ENCODE measurements around the gene NOS3.

NOS3 gene

GRCh38 chr7:150999497-151000230 is 8.8 kb downstream of the NOS3 start:
- H3K4me3 ChIP-seq (ENCODE audit: insufficient read length, low read depth), result no peak overlapping the region
- no peaks in the 10 kb centered on the region for H3K27me3 ChIP-seq (ENCODE audit: insufficient read depth, insufficient read length)
- no peaks in the 10 kb centered on the region for H3K9me3 ChIP-seq (ENCODE audit: insufficient read depth, low read length)
- H3K9ac ChIP-seq (ENCODE audit: insufficient read length, low read depth), result no peak overlapping the region
- no peak for DNase-seq (ENCODE audit: low read depth, low spot score)
- no peaks in the 10 kb centered on the region for H3K4me1 ChIP-seq (ENCODE audit: insufficient read depth, insufficient read length)
- H3K36me3 ChIP-seq (ENCODE audit: insufficient read depth, insufficient read length, low read length), result no peaks in the 10 kb centered on the region
- TF ChIP-seq YY1 (IDR thresholded peaks at IDR 0.05; ENCODE audit: insufficient read depth, insufficient read length), result no peak
- no peak for TF ChIP-seq ZNF274 (IDR thresholded peaks at IDR 0.05; ENCODE audit: low read depth, low read length)
- TF ChIP-seq SUZ12 (IDR thresholded peaks at IDR 0.05; ENCODE audit: extremely low read depth, insufficient read depth, insufficient read length), result no peak

- Histone ChIP-seq H3K27me3 (ENCODE audit: insufficient read depth, insufficient read length) (no peaks in the 10 kb centered on the region), H3K4me1 (ENCODE audit: insufficient read depth, insufficient read length) (no peaks in the 10 kb centered on the region), H3K4me3 (ENCODE audit: insufficient read length, low read depth) (no peak overlapping the region), H3K9me3 (ENCODE audit: insufficient read depth, low read length) (no peaks in the 10 kb centered on the region), H3K9ac (ENCODE audit: insufficient read length, low read depth) (no peak overlapping the region), H3K36me3 (ENCODE audit: insufficient read depth, insufficient read length, low read length) (no peaks in the 10 kb centered on the region)
- no peak for TF ChIP-seq SUZ12 (IDR thresholded peaks at IDR 0.05; ENCODE audit: extremely low read depth, insufficient read depth, insufficient read length)
- TF ChIP-seq ZNF274 (IDR thresholded peaks at IDR 0.05; ENCODE audit: low read depth, low read length), result no peak
- TF ChIP-seq YY1 (IDR thresholded peaks at IDR 0.05; ENCODE audit: insufficient read depth, insufficient read length), result no peak
- no peak for DNase-seq (ENCODE audit: low read depth, low spot score)
Measured at GRCh38 chr7:151000897-151001495, 10.2 kb downstream of the NOS3 start.

- Histone ChIP-seq H3K27me3 (ENCODE audit: insufficient read depth, insufficient read length) (no peaks in the 10 kb centered on the region), H3K4me1 (ENCODE audit: insufficient read depth, insufficient read length) (no peaks in the 10 kb centered on the region), H3K4me3 (ENCODE audit: insufficient read length, low read depth) (no peak overlapping the region), H3K9me3 (ENCODE audit: insufficient read depth, low read length) (no peaks in the 10 kb centered on the region), H3K36me3 (ENCODE audit: insufficient read depth, insufficient read length, low read length) (no peaks in the 10 kb centered on the region), H3K9ac (ENCODE audit: insufficient read length, low read depth) (no peak overlapping the region)
- no peak for DNase-seq (ENCODE audit: low read depth, low spot score)
- TF ChIP-seq SUZ12 (IDR thresholded peaks at IDR 0.05; ENCODE audit: extremely low read depth, insufficient read depth, insufficient read length) (no peak), ZNF274 (IDR thresholded peaks at IDR 0.05; ENCODE audit: low read depth, low read length) (no peak), YY1 (IDR thresholded peaks at IDR 0.05; ENCODE audit: insufficient read depth, insufficient read length) (no peak)
Measured at GRCh38 chr7:151001546-151001945, 10.7 kb downstream of the NOS3 start.

GRCh38 chr7:151003572-151003971 is 12.8 kb downstream of the NOS3 start:
- no peaks in the 10 kb centered on the region for H3K9me3 ChIP-seq (ENCODE audit: insufficient read depth, low read length)
- DNase-seq (ENCODE audit: low read depth, low spot score), result no peak
- TF ChIP-seq ZNF274 (IDR thresholded peaks at IDR 0.05; ENCODE audit: low read depth, low read length), result no peak
- TF ChIP-seq YY1 (IDR thresholded peaks at IDR 0.05; ENCODE audit: insufficient read depth, insufficient read length), result no peak
- TF ChIP-seq SUZ12 (IDR thresholded peaks at IDR 0.05; ENCODE audit: extremely low read depth, insufficient read depth, insufficient read length), result no peak
- H3K4me3 ChIP-seq (ENCODE audit: insufficient read length, low read depth), result no peak overlapping the region
- H3K36me3 ChIP-seq (ENCODE audit: insufficient read depth, insufficient read length, low read length), result no peaks in the 10 kb centered on the region
- H3K27me3 ChIP-seq (ENCODE audit: insufficient read depth, insufficient read length), result no peaks in the 10 kb centered on the region
- no peak overlapping the region for H3K9ac ChIP-seq (ENCODE audit: insufficient read length, low read depth)
- H3K4me1 ChIP-seq (ENCODE audit: insufficient read depth, insufficient read length), result peaks cover 13% of the 10 kb centered on the region

GRCh38 chr7:151005566-151005965 is 14.7 kb downstream of the NOS3 start:
- no peak overlapping the region for H3K9ac ChIP-seq (ENCODE audit: insufficient read length, low read depth)
- no peaks in the 10 kb centered on the region for H3K36me3 ChIP-seq (ENCODE audit: insufficient read depth, insufficient read length, low read length)
- H3K4me1 ChIP-seq (ENCODE audit: insufficient read depth, insufficient read length), result peaks cover 16% of the 10 kb centered on the region
- TF ChIP-seq ZNF274 (IDR thresholded peaks at IDR 0.05; ENCODE audit: low read depth, low read length), result no peak
- no peak for TF ChIP-seq YY1 (IDR thresholded peaks at IDR 0.05; ENCODE audit: insufficient read depth, insufficient read length)
- no peak for TF ChIP-seq SUZ12 (IDR thresholded peaks at IDR 0.05; ENCODE audit: extremely low read depth, insufficient read depth, insufficient read length)
- DNase-seq (ENCODE audit: low read depth, low spot score), result no peak
- H3K4me3 ChIP-seq (ENCODE audit: insufficient read length, low read depth), result no peak overlapping the region
- H3K9me3 ChIP-seq (ENCODE audit: insufficient read depth, low read length), result no peaks in the 10 kb centered on the region
- no peaks in the 10 kb centered on the region for H3K27me3 ChIP-seq (ENCODE audit: insufficient read depth, insufficient read length)

- DNase-seq (ENCODE audit: low read depth, low spot score), result no peak
- no peak for TF ChIP-seq ZNF274 (IDR thresholded peaks at IDR 0.05; ENCODE audit: low read depth, low read length)
Measured at GRCh38 chr7:151006590-151007300, 15.9 kb downstream of the NOS3 start.

GRCh38 chr7:151007469-151007898 is 16.7 kb downstream of the NOS3 start:
- Histone ChIP-seq H3K36me3 (ENCODE audit: insufficient read depth, insufficient read length, low read length) (no peaks in the 10 kb centered on the region), H3K4me3 (ENCODE audit: insufficient read length, low read depth) (no peak overlapping the region), H3K9ac (ENCODE audit: insufficient read length, low read depth) (peak overlapping the region; percentile 50), H3K4me1 (ENCODE audit: insufficient read depth, insufficient read length) (peaks cover 19% of the 10 kb centered on the region), H3K27me3 (ENCODE audit: insufficient read depth, insufficient read length) (no peaks in the 10 kb centered on the region), H3K9me3 (ENCODE audit: insufficient read depth, low read length) (no peaks in the 10 kb centered on the region)
- TF ChIP-seq SUZ12 (IDR thresholded peaks at IDR 0.05; ENCODE audit: extremely low read depth, insufficient read depth, insufficient read length), result no peak
- TF ChIP-seq YY1 (IDR thresholded peaks at IDR 0.05; ENCODE audit: insufficient read depth, insufficient read length), result no peak
- TF ChIP-seq ZNF274 (IDR thresholded peaks at IDR 0.05; ENCODE audit: low read depth, low read length), result no peak
- no peak for DNase-seq (ENCODE audit: low read depth, low spot score)

More at GRCh38 chr7:151006590-151007300, 15.9 kb downstream of the NOS3 start:
- Histone ChIP-seq H3K9ac (ENCODE audit: insufficient read length, low read depth) (peak overlapping the region; percentile 32), H3K4me1 (ENCODE audit: insufficient read depth, insufficient read length) (peaks cover 16% of the 10 kb centered on the region), H3K4me3 (ENCODE audit: insufficient read length, low read depth) (no peak overlapping the region), H3K27me3 (ENCODE audit: insufficient read depth, insufficient read length) (no peaks in the 10 kb centered on the region), H3K36me3 (ENCODE audit: insufficient read depth, insufficient read length, low read length) (no peaks in the 10 kb centered on the region), H3K9me3 (ENCODE audit: insufficient read depth, low read length) (no peaks in the 10 kb centered on the region)
